HG03139 (cell line): Measurements from ENCODE around the gene CNTNAP5.

Experiments used
- ATAC-seq: cut with Tn5 transposase; IDR thresholded peaks from one replicate; pipeline ENCODE4 v1.9.1; 2021; ENCODE audit not compliant: unreplicated experiment

Gene CNTNAP5

DNA sequence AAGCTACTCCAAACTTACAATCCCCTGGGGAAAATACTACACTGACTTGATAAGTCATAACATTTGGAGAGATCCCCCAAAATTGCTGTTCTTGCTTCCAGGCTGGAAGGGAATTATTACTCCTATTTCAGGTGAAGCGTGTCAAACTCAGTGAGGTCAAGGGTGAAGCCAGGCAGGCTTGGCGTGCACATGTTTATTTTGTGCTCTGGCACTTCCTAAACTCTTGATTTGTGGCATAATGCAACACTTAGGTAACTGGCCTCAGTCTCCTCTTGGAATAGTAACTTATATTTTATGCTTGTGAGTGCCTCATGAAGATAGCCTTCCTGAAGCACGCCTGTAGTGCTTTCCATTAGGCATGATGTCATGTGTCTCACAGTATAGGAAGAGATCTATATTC lies 751.2 kb downstream of the CNTNAP5 start:
- ATAC-seq, result no peak

DNA sequence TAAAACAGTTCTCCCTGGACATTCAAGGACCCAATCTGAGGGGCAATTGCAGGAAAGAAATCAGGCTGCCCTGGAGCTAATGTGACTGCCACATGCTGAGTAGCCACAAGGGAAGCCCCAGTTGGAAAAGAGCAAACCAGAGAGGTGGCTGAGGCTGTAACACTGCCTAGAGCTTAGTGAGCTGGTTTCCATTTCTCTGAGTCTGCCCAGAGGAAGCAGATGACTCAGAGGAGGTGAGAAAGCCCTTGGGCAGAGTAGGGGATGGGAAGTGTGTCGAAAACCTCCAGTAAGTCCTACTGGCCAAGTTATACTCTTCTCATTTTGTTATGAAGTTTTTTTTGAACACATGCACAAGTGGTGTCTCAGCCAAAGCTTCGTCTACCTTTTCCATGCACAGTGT lies 753.0 kb downstream of the CNTNAP5 start:
- ATAC-seq, result no peak

DNA sequence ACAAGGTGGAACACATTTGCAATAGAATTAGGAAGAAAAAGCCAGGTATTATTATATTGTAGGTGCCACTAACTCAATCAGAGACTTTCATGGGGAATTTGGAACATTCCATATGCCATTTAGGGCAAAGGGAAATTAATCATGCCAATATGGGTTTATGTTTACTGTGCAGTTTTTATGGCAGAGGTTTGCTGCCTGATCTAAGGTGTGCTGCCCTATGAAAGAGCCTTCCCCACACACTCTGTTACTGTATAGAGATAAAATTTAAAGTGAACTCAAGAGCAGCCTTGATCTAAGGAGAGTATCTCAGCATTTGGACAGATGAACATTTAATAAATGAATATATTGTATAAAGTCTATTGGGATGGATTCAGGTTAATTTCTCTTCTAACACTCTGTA lies 771.6 kb downstream of the CNTNAP5 start:
- no peak for ATAC-seq

DNA sequence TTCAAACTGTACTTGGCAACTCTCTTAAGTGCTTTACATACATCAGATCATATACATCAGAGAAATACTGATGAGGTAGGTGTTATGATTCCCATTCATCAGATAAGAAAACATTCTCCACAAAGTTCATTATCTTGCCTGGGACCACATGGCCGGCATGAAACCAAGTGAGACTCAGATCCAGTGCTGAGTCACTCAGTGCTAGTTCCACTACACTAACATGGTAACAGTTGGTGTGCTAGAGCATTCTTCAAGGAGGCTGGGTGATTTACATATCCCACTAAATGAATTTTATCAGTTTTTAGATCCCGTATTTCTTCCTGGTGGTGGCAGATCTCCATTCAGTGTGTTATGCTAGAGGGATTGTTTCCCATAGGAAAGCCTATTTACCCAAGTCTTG lies 772.0 kb downstream of the CNTNAP5 start:
- no peak for ATAC-seq

DNA sequence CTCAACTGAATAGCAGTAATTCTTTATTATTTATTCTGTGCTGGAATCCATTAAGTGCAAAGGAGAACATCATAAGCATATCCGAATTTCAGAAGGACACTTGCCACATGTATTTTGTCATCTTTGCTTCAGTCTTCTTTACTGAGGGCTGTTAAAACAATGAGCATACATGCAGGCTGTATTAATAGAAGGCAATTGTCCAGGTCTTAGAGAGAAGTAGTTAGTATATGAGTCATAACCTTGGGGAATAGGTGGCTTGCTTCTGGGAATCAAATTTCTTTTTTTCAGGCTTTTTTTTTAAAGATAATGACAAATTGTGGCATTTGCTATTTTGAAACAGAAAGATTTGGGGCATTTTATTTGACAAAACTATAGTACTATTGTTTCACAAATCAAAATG lies 773.5 kb downstream of the CNTNAP5 start:
- ATAC-seq, result no peak

DNA sequence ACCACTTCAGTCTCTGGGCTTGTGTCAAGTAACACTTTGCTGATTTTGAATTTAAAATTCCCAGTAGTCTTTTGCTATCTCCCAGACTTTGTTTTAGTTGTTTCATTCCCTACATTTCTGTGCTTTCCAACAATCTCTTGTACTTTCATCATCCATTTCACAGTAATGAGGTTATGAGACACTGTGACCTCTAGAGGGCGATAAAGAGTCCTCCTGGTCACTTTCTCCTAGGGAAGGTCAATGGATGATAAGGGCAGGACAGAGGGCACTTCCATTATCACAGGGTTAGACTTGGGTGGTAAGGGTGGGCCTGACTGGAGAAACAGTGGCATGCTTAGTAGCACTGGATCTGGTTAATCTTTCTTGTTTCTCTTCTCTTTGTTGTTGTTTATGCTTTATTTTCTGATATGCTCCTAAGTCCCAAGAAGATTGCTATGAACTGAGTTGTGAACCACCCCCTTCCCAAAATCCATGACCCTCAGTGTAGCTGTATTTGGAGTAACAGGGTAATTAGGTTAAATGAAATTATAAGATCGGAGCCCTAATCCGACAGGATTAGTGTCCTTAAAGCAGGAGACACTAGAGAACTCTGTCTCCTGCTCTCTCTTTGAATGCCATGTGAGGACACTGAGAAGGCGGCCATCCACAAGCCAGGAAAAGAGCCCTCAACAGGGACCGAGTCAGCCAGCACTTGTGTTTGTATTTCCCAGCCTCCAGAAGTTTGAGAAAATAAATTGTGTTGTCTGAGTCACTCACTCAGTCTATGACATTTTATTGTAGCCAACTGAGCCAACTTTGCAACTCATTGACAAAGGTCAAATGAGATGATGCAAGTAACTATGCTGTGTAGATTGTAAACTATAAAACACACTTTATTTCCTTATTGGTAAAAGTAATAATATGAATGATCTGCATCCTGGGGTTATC lies 779.2 kb downstream of the CNTNAP5 start:
- ATAC-seq, result no peak

DNA sequence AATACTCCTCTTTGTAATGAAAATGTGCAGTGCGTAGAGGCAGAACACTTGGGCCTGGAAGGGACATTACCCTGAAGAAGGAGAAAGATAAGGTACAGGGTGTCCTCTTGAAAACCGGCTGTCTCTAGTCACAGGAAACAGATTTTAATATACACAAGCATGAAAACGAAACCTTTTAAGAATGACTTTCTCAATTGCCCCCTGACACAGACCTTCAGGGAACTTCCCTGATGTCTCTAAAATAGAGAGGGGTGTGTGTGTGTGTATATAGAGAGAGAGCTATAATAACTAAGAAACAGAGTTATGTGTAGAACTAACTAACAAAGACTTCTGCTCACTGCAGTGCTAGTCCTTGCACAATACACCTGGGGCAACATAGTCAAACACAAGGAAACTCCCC lies 780.0 kb downstream of the CNTNAP5 start:
- peak; percentile 55 for ATAC-seq

DNA sequence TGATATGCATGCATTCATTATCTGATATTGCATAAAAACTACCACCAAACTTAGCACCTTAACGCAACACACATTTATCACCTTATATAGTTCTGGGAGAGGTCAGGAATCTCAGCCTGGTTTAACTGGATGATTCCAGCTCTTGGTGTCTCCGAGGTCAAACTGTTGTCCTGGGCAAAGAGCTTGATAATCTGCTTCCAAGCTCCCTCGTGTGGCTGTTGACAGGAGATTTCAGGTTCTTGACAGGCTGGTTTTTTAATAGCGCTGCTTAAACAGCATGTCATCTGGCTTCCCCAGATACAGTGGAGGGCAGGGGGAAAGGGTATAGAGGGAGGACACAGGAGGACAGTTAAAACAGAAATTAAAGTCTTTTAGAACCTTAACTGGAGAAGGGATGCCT lies 785.0 kb downstream of the CNTNAP5 start:
- ATAC-seq, result no peak

DNA sequence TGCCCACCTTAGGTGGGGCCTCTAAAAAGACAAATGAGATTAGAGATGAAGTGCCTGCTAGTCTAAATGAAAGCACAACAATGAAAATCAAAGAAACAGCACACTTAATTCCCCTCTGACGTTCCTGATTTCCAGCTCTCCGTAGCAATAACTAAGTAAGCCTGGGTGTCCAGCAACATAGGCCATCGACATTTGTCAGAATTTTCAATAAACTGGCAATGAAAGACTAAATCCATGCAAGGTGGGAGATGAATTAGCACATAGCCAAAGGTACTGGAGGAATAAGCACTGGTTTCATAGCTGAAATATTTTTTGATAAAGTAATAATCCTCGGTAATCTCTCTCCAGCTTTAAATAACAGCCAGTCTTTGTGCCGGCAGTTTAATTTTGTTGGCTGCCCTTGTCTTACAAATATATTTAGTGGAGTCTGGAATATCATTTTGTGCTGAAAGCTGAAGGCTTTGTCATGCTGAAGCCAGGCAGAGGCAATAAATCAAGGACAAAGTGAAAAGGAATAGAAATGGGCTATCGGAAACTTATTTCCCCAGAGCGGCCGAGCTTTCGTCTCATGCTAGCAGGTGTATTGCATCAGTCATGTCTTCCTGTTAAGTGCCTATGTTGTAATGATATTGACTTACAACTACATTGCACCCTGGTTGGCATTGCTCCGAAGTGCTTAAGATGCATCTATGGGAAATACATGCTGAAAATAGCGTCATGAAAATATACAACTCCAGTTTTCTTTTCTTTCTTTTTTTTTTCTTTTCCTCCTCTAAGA lies 790.1 kb downstream of the CNTNAP5 start:
- no peak for ATAC-seq

DNA sequence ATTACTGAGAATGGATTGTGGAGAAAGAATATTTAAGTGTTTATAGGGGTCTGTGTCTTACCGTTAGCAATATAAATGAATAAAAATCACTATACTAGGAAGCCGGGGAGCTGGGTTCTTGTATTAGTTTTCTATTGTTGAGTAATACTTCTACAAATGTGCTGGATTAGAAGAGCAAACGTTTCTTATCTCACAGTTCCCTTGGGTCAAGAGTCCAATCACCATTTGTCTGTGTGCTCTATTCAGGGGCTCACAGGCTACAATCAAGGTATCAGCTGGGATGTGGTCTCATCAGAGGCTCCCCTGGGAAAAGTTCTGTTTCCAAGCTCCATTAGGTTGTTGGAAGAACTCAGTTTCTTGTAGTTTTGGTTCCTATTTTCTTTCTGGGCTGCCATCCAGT lies 790.9 kb downstream of the CNTNAP5 start:
- no peak for ATAC-seq

DNA sequence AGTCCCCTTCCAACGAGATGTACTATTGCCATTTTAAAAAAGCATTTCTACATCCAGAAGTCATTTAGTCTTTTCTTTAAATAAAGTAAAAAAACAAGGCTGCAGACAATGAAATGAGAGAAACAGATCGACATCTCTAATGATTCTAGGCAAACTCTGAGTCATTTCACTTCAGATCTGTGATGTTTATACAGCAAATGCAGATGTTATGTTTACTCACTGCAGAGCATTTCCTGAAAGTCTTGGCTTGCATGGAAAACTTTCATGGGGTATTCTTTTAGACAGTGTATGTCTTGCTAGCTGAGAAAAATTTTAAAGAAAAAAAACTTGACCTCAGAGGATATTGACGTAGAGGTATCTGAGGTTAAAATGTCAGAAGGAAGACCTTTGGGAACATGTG lies 797.4 kb downstream of the CNTNAP5 start:
- no peak for ATAC-seq

DNA sequence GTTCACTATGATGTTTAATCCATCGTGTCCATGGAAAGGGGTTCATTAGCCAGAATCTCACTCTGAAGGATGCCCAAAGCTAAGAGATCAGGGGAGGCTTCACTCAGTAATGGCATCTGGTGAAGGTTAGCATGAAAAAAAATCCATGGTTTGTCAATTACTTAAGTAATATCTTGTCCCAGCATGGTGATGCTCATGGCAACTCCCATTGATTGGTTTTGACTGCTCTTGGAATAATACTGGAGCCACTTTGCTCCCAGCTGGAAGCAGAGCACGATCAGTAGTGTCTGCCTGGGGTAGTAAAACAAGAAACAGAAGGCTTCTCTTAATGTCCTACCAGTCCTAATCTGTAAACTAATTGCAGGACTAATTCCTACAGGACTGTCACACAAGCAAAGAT lies 799.4 kb downstream of the CNTNAP5 start:
- ATAC-seq, result no peak

DNA sequence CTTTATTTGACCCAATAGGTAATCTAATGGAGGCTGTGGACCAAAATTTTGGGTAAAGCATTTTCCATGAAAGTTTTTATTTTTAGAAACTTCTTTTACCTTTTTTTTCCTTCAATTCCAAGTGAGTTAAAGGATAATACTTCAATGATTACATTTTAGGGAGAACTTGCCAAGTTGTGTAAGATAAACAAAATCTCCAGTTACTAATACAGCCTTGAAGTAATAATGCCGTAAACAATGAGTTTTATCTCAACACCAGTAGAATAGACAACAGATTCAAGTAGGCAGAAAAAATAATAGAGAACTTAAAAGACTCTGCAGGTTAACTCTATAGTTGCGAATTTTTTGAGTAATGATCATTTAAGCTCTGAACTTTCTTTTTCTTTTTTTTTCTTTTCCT lies 807.4 kb downstream of the CNTNAP5 start:
- ATAC-seq, result no peak

DNA sequence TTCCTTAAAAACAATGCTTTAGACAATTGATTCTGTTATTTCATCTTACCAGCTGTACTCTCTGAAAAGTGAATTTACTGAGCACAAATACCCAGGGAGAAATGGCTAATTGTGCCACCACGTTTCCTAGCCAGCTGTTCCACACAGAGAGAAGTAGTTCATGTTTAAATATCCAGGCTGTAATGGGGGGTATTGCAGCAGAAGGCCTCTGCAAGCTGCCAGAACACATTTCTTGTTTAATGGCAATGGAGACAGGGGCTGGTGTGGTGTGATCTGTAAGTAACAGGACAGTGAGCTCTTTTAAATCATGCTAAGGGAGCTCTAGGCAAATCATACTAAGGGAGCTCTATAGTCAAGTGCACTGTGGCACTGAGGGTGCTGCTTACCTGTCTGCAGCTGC lies 809.2 kb downstream of the CNTNAP5 start:
- ATAC-seq, result no peak

DNA sequence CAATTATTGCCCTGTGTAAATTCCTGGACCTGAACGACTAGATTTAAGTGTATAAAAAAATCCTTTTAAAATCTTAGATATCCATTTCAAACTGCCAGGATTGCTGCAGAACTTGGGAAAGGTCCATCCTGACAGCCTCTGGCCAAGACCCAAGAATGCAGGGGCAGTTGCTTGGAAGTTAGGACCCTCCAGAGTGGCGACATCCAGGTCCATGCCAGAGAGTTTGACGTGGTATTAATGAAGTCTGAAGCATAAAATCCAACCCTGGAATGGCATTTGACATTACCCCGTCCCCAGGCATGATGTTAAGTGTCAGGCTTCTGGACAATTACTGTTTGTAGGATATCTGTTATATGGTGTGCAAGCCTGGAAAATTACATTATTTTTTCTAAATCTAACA lies 810.2 kb downstream of the CNTNAP5 start:
- ATAC-seq, result no peak

DNA sequence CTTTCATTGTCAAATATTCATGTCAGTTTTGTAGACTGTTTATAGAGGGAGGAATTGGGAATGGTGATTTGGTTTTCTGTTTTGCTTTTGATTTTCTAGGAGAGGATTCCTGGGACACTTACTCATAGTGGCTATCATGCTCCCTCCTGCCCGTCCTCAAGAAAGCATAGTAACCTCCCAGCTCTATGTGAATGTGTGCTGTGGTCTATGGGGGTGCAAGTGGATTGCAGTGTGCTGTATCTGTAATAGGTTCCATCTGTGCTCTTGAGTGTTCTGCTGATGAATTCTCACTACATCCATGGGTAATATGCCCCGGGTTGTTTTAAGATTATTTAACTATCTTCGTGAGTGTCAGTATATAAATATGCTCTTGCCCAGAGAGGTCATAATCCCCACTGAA lies 811.3 kb downstream of the CNTNAP5 start:
- no peak for ATAC-seq

DNA sequence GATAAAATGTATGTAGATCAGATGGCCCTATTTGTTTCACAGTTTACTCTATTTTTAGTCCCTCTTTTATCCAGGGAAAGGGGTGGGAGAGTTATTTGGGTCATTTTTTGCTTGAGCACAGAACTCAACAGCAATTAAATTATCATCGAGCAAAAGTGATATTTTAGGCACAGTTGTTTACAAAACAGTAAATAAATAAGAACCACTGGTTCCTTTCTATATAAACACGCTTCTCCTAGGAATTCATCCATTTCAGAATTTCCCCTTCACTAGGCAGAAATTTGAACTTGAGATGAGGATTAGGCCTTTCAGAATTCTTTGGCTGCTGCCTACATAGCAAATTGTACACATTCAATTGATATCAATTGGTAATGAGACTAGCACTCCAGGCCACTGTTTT lies 812.4 kb downstream of the CNTNAP5 start:
- no peak for ATAC-seq

DNA sequence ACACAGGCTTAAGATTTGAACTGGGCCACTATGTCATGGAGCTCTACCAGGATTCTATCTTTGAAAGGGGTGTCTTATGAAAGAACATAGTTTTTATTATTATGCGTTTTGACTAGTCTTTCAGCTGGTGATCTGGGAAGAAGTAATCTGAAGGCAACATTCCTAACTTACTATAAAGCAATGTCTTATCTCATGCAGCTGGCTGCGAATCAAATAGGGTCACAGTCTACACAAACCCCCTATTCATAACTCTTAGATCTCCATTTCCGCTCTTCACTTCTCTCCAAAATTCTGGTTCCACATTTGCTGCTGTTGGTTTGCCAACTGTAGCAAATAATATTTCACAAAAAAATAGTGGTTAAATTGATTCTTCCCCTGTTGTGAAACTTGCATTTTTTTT lies 813.3 kb downstream of the CNTNAP5 start:
- ATAC-seq, result no peak

DNA sequence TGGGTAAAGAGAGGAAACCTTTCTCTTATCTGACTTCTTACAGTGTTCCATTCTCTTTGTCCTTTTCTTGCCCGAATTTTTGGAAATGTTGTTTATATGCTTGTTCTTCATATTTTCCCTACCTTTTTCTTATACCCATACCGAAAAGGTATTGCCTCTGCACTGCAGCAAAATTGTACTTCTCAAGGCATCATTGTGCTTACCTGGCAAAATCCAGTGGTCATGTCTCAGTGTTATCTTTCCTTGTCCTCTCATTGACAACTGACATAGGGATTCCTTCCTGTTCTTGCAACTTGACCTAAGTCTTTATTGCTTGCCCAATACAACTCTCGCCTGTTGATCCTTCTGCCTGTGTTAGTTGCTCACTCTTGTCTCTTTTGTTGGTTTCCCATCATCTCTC lies 842.2 kb downstream of the CNTNAP5 start:
- no peak for ATAC-seq

DNA sequence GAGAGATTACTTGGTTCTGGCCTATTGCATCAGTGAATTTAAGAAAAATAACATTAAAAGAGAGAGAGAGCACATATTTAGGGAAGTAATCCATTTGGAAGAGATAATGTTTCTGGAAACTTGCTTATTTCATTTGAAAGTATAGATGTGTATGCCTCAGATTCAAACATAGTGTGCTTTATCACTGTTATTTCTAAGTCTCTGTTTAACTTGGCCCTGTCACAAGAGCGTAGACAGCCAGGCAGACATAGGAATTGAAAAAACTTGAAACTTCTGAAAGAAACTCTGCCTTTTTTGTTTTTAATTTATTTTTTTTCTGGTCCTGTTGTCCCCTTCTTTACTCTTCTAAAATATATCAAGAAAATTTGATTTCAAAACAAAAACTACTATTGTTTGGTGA lies 849.1 kb downstream of the CNTNAP5 start:
- ATAC-seq, result no peak

DNA sequence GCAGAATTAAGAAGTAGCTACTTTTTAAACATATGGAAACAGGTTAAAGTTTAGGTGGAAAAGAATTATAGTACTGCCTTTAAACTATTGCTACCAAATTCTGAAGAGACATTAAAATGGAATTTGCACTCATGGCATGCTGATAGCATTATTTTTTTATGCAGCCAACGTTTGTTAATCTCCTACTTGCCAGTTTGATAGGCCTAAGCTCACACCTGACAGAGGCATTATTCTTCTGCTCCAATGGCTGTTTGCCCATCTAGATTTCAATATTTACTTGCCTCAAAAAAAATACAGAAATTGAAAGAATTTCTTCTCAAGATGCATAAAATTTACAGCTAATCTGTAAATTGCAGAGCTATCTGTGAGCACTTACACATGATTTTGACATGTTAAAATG lies 849.6 kb downstream of the CNTNAP5 start:
- ATAC-seq, result no peak

DNA sequence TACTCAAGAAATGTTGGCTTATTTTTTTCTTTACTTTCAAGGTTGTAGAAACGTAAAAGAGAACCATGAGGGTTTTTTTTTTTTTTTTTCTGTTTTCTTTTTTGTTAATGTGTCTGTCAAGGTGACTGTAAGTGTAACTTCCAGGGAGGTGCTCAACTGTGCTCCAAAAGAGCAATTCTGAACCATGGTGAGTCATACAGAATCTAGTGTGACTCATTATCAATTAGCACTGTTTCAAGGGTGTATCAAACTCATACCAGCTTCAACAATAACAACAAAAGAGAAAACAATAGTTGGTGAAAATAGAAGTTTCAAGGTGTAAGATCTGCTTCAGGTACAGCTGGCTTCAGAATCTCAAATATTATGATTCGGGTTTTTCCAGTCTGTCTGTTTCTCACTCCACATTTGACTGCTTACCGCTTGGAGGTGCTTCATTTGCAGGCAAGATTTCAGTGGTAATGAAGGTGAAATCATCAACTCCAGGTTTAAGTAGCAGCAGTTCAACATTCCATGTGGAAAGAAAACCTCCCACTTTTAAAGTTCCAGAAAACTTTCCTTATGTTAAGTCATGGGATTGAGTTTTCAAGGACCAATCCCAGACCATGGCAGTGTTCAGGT lies 850.6 kb downstream of the CNTNAP5 start:
- ATAC-seq, result no peak
